K562 (cell line): ENCODE measurements around the gene PHF21A. TPM values are rescaled to one million over a fixed set of nuclear protein-coding genes. Genes with fewer than 3 reads are reported as not detected.

Experiments used
- ERF ChIP-seq: fragments of 450-650 bp; formaldehyde crosslinking; IDR thresholded peaks from 2 replicates; pipeline ENCODE4 v1.4.0; 2020; ENCODE audit warnings: mild to moderate bottlenecking, mixed read lengths
- PPARD ChIP-seq: fragments of 250-450 bp; sonication (Bioruptor Pico); IDR thresholded peaks from 2 replicates; pipeline ENCODE4 v1.8.0; 2022; ENCODE audit warnings: inconsistent platforms, mild to moderate bottlenecking, moderate library complexity
- RCOR1 ChIP-seq, 2 experiments: IDR thresholded peaks; 2 replicates each; pipeline ENCODE4 v1.6.1; 2012; ENCODE audit warnings: low read depth in 2 of 2, low read length in 2 of 2, borderline replicate concordance in 1 of 2, improper control_type of control experiment in 1 of 2
- RFX1 ChIP-seq: fragments of 450-650 bp; IDR thresholded peaks from 2 replicates; pipeline ENCODE4 v1.6.1; 2016; ENCODE audit warnings: mild to moderate bottlenecking, moderate library complexity
- SMC3 ChIP-seq: conservative IDR thresholded peaks from 2 replicates; pipeline ENCODE4 v1.6.1; 2011; ENCODE audit warnings: low read depth, low read length, improper control_type of control experiment; ENCODE audit not compliant: insufficient read depth
- SRF ChIP-seq, 2 experiments: fragments of 250-450, 450-650 bp in 1 of 2; sonication (Bioruptor Pico) in 1 of 2; sonication (generic) in 1 of 2; formaldehyde crosslinking; IDR thresholded peaks; 2 replicates each; pipeline versions ENCODE4 v1.5.0 to v1.5.1; 2020 to 2022; ENCODE audit warnings: mild to moderate bottlenecking in 1 of 2, missing genetic modification reagents in 1 of 2
- ZNF212 ChIP-seq: fragments of 450-650 bp; formaldehyde crosslinking; IDR thresholded peaks from 2 replicates; pipeline ENCODE4 v1.4.0; 2020; ENCODE audit warnings: mild to moderate bottlenecking
- polyA plus RNA-seq, 8 experiments: library from polyadenylated mRNA; depleted of rRNA in 4 of 8; stranded (reverse) in 5 of 8; unstranded in 3 of 8; fragments of >200 nt; fragmentation: Nextera tagmentation in 2 of 8; fragmentation: Illumina TruSeq in 1 of 8; extraction: Ambion mirVana in 2 of 8; extraction: Trizol in 1 of 8; gene quantifications; 2 replicates each; pipeline versions ENCODE4 v1.2.1 to v1.2.3, GENCODE V29; 2011 to 2014; ENCODE audit warnings: inconsistent platforms in 1 of 8, missing spikeins in 1 of 8
- total RNA-seq, 7 experiments: library from RNA; depleted of rRNA in 6 of 7; stranded (reverse); fragments of >200 nt in 6 of 7; fragmentation: Illumina TruSeq in 2 of 7; extraction: Trizol in 2 of 7; gene quantifications; 2 replicates each; pipeline versions ENCODE4 v1.2.1 to v1.2.3, GENCODE V29; 2011 to 2021; ENCODE audit warnings: low replicate concordance in 1 of 7
- TF ChIP-seq, protein P1 (sequence below): fragments of 450-650 bp; IDR thresholded peaks from 2 replicates; pipeline ENCODE4 v1.6.1; 2016; ENCODE audit warnings: mild to moderate bottlenecking, moderate library complexity
- TF ChIP-seq, protein P2 (sequence below), 2 experiments: fragments of 450-650 bp; IDR thresholded peaks; 2 replicates each; pipeline ENCODE4 v1.6.1; 2016
- TF ChIP-seq, protein P3 (sequence below), 3 experiments: fragments of 200-800 bp in 1 of 3; fragments of 250-450 bp in 1 of 3; fragments of 450-650 bp in 1 of 3; sonication (Bioruptor Pico) in 1 of 3; sonication (Bioruptor generic) in 1 of 3; formaldehyde crosslinking in 1 of 3; IDR thresholded peaks; 2 replicates each; pipeline versions ENCODE4 v1.6.1 to v1.8.0; 2016 to 2022; ENCODE audit warnings: mild to moderate bottlenecking in 2 of 3, missing genetic modification characterization in 2 of 3, missing compliant biosample characterization in 1 of 3, moderate library complexity in 1 of 3

Gene PHF21A
- total and polyA plus RNA-seq, 9 of the 15 experiments (the other 6 are each of a cell fraction or from before 2014, with no cell fraction given), result 1.5 to 32.4 (median 10.7) TPM

DNA sequence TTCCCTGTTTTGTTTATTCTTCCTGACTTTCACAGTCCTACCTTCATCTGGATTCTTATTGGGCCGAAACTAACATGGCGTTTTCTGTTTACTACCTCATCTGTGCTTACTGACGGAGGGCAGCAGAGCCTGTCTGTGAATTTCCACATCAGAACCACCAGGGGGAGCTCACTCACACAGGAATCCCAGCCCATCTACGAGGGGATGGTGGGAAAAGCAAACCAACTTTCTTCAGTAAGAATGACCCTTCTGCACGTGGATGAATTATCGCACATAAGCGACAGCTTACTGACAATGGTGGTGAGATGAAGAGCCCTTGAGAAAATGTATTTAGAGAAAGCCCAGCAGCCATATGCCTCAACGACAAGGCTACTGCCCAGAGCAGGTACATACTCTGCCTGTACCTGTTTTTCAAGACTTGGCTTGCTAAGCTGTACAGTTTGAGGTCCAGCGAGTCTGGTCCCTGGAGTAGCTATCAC lies 156.3 kb downstream of the PHF21A start (continued):
- TF ChIP-seq RFX1 (no peak), ZNF212 (CRISPR knock-in tag) (no peak), SMC3 (peak; percentile 94), RCOR1 (IDR thresholded peaks at IDR 0.05; ENCODE audit: borderline replicate concordance in 1 of 2, low read depth in 2 of 2, low read length in 2 of 2) (peak in 1 of 2 experiments; percentile 55; a peak in 1 of 4 replicates), SRF (CRISPR knock-in tag; IDR thresholded peaks at IDR 0.05) (no peak), ERF (no peak), PPARD (CRISPR knock-in tag) (no peak)
- TF ChIP-seq, protein P1, sequence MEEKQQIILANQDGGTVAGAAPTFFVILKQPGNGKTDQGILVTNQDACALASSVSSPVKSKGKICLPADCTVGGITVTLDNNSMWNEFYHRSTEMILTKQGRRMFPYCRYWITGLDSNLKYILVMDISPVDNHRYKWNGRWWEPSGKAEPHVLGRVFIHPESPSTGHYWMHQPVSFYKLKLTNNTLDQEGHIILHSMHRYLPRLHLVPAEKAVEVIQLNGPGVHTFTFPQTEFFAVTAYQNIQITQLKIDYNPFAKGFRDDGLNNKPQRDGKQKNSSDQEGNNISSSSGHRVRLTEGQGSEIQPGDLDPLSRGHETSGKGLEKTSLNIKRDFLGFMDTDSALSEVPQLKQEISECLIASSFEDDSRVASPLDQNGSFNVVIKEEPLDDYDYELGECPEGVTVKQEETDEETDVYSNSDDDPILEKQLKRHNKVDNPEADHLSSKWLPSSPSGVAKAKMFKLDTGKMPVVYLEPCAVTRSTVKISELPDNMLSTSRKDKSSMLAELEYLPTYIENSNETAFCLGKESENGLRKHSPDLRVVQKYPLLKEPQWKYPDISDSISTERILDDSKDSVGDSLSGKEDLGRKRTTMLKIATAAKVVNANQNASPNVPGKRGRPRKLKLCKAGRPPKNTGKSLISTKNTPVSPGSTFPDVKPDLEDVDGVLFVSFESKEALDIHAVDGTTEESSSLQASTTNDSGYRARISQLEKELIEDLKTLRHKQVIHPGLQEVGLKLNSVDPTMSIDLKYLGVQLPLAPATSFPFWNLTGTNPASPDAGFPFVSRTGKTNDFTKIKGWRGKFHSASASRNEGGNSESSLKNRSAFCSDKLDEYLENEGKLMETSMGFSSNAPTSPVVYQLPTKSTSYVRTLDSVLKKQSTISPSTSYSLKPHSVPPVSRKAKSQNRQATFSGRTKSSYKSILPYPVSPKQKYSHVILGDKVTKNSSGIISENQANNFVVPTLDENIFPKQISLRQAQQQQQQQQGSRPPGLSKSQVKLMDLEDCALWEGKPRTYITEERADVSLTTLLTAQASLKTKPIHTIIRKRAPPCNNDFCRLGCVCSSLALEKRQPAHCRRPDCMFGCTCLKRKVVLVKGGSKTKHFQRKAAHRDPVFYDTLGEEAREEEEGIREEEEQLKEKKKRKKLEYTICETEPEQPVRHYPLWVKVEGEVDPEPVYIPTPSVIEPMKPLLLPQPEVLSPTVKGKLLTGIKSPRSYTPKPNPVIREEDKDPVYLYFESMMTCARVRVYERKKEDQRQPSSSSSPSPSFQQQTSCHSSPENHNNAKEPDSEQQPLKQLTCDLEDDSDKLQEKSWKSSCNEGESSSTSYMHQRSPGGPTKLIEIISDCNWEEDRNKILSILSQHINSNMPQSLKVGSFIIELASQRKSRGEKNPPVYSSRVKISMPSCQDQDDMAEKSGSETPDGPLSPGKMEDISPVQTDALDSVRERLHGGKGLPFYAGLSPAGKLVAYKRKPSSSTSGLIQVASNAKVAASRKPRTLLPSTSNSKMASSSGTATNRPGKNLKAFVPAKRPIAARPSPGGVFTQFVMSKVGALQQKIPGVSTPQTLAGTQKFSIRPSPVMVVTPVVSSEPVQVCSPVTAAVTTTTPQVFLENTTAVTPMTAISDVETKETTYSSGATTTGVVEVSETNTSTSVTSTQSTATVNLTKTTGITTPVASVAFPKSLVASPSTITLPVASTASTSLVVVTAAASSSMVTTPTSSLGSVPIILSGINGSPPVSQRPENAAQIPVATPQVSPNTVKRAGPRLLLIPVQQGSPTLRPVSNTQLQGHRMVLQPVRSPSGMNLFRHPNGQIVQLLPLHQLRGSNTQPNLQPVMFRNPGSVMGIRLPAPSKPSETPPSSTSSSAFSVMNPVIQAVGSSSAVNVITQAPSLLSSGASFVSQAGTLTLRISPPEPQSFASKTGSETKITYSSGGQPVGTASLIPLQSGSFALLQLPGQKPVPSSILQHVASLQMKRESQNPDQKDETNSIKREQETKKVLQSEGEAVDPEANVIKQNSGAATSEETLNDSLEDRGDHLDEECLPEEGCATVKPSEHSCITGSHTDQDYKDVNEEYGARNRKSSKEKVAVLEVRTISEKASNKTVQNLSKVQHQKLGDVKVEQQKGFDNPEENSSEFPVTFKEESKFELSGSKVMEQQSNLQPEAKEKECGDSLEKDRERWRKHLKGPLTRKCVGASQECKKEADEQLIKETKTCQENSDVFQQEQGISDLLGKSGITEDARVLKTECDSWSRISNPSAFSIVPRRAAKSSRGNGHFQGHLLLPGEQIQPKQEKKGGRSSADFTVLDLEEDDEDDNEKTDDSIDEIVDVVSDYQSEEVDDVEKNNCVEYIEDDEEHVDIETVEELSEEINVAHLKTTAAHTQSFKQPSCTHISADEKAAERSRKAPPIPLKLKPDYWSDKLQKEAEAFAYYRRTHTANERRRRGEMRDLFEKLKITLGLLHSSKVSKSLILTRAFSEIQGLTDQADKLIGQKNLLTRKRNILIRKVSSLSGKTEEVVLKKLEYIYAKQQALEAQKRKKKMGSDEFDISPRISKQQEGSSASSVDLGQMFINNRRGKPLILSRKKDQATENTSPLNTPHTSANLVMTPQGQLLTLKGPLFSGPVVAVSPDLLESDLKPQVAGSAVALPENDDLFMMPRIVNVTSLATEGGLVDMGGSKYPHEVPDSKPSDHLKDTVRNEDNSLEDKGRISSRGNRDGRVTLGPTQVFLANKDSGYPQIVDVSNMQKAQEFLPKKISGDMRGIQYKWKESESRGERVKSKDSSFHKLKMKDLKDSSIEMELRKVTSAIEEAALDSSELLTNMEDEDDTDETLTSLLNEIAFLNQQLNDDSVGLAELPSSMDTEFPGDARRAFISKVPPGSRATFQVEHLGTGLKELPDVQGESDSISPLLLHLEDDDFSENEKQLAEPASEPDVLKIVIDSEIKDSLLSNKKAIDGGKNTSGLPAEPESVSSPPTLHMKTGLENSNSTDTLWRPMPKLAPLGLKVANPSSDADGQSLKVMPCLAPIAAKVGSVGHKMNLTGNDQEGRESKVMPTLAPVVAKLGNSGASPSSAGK, result peak; percentile 84
- TF ChIP-seq, protein P2, sequence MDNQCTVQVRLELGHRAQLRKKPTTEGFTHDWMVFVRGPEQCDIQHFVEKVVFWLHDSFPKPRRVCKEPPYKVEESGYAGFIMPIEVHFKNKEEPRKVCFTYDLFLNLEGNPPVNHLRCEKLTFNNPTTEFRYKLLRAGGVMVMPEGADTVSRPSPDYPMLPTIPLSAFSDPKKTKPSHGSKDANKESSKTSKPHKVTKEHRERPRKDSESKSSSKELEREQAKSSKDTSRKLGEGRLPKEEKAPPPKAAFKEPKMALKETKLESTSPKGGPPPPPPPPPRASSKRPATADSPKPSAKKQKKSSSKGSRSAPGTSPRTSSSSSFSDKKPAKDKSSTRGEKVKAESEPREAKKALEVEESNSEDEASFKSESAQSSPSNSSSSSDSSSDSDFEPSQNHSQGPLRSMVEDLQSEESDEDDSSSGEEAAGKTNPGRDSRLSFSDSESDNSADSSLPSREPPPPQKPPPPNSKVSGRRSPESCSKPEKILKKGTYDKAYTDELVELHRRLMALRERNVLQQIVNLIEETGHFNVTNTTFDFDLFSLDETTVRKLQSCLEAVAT (IDR thresholded peaks at IDR 0.05), result 0 out of 4 replicates have a peak, but pooled peaks of 1 of the 2 experiments have one; percentile 29
- TF ChIP-seq, protein P3, sequence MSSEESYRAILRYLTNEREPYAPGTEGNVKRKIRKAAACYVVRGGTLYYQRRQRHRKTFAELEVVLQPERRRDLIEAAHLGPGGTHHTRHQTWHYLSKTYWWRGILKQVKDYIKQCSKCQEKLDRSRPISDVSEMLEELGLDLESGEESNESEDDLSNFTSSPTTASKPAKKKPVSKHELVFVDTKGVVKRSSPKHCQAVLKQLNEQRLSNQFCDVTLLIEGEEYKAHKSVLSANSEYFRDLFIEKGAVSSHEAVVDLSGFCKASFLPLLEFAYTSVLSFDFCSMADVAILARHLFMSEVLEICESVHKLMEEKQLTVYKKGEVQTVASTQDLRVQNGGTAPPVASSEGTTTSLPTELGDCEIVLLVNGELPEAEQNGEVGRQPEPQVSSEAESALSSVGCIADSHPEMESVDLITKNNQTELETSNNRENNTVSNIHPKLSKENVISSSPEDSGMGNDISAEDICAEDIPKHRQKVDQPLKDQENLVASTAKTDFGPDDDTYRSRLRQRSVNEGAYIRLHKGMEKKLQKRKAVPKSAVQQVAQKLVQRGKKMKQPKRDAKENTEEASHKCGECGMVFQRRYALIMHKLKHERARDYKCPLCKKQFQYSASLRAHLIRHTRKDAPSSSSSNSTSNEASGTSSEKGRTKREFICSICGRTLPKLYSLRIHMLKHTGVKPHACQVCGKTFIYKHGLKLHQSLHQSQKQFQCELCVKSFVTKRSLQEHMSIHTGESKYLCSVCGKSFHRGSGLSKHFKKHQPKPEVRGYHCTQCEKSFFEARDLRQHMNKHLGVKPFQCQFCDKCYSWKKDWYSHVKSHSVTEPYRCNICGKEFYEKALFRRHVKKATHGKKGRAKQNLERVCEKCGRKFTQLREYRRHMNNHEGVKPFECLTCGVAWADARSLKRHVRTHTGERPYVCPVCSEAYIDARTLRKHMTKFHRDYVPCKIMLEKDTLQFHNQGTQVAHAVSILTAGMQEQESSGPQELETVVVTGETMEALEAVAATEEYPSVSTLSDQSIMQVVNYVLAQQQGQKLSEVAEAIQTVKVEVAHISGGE (CRISPR knock-in tag; IDR thresholded peaks at IDR 0.05), result no peak
